Measurements from ENCODE around the gene SSH3. TPM values are rescaled to one million over a fixed set of nuclear protein-coding genes. Genes with fewer than 3 reads are reported as not detected.

Gene SSH3
- total and polyA plus RNA-seq, 4 donors: 4.8 to 10.4 (median 8.1) TPM

GRCh38 chr11:67332081-67332691 is 28.9 kb downstream of the SSH3 start:
- 91% methylated on average over 6 of the region's 6 CpGs for WGBS
- no peaks in the 10 kb centered on the region for H3K4me1 ChIP-seq (ENCODE audit: control insufficient read depth in 4 of 4, insufficient read depth in 4 of 4, low read length in 3 of 4)
- DNase-seq (ENCODE audit: low spot score): no peak
- TF ChIP-seq JUND (IDR thresholded peaks at IDR 0.05): no peak
- TF ChIP-seq HNF4A (conservative IDR thresholded peaks at IDR 0.05): no peak
- TF ChIP-seq MAX (IDR thresholded peaks at IDR 0.05): no peak
- TF ChIP-seq CTCF (IDR thresholded peaks at IDR 0.05; ENCODE audit: low read depth, low read length, missing input control): no peak
- no peak for TF ChIP-seq SP1 (IDR thresholded peaks at IDR 0.05)
- TF ChIP-seq ATF3 (IDR thresholded peaks at IDR 0.05): no peak
- no peak for TF ChIP-seq TAF1 (conservative IDR thresholded peaks at IDR 0.05)
- TF ChIP-seq HNF4G (IDR thresholded peaks at IDR 0.05): no peak
- TF ChIP-seq FOXA1 (IDR thresholded peaks at IDR 0.05): no peak
- no peak for TF ChIP-seq REST (IDR thresholded peaks at IDR 0.05)
- no peak for TF ChIP-seq NR2F2 (IDR thresholded peaks at IDR 0.05)
- H3K27me3 ChIP-seq (ENCODE audit: control insufficient read depth in 4 of 4, insufficient read depth in 4 of 4, low read length in 3 of 4): no peaks in the 10 kb centered on the region
- H3K9ac ChIP-seq (ENCODE audit: low read depth in 1 of 2, low read length in 2 of 2): no peak overlapping the region
- peaks cover 0 to 3% (median under 1%) of the 10 kb centered on the region in 4 donors for H3K36me3 ChIP-seq (ENCODE audit: control insufficient read depth in 4 of 4, insufficient read depth in 3 of 4, low read depth in 1 of 4, low read length in 3 of 4)
- no peaks in the 10 kb centered on the region for H3K9me3 ChIP-seq (ENCODE audit: control insufficient read depth in 4 of 4, low read length in 3 of 4)
- H3K4me3 ChIP-seq (ENCODE audit: low read depth in 1 of 3, low read length in 3 of 3): no peak overlapping the region
- no peak overlapping the region for H3K27ac ChIP-seq (ENCODE audit: low read depth in 1 of 2, low read length in 2 of 2)

GRCh38 chr11:67337257-67337656 is 33.9 kb downstream of the SSH3 start:
- no peak overlapping the region for H3K9ac ChIP-seq (ENCODE audit: low read depth in 1 of 2, low read length in 2 of 2)
- peaks cover 0 to 3% (median under 1%) of the 10 kb centered on the region in 4 donors for H3K36me3 ChIP-seq (ENCODE audit: control insufficient read depth in 4 of 4, insufficient read depth in 3 of 4, low read depth in 1 of 4, low read length in 3 of 4)
- DNase-seq (ENCODE audit: low spot score): no peak
- no peak overlapping the region for H3K4me3 ChIP-seq (ENCODE audit: low read depth in 1 of 3, low read length in 3 of 3)
- no peaks in the 10 kb centered on the region for H3K27me3 ChIP-seq (ENCODE audit: control insufficient read depth in 4 of 4, insufficient read depth in 4 of 4, low read length in 3 of 4)
- no peaks in the 10 kb centered on the region for H3K9me3 ChIP-seq (ENCODE audit: control insufficient read depth in 4 of 4, low read length in 3 of 4)
- 97% methylated on average over 3 of the region's 3 CpGs for WGBS
- TF ChIP-seq SP1 (IDR thresholded peaks at IDR 0.05): no peak
- TF ChIP-seq ATF3 (IDR thresholded peaks at IDR 0.05): no peak
- no peak for TF ChIP-seq TAF1 (conservative IDR thresholded peaks at IDR 0.05)
- TF ChIP-seq NR2F2 (IDR thresholded peaks at IDR 0.05): no peak
- TF ChIP-seq RXRA (IDR thresholded peaks at IDR 0.05): no peak
- H3K27ac ChIP-seq (ENCODE audit: low read depth in 1 of 2, low read length in 2 of 2): no peak overlapping the region
- no peaks in the 10 kb centered on the region for H3K4me1 ChIP-seq (ENCODE audit: control insufficient read depth in 4 of 4, insufficient read depth in 4 of 4, low read length in 3 of 4)

Data from liver (tissue), 9 donors.